ENCODE measurements around the gene AUTS2.

DNA sequence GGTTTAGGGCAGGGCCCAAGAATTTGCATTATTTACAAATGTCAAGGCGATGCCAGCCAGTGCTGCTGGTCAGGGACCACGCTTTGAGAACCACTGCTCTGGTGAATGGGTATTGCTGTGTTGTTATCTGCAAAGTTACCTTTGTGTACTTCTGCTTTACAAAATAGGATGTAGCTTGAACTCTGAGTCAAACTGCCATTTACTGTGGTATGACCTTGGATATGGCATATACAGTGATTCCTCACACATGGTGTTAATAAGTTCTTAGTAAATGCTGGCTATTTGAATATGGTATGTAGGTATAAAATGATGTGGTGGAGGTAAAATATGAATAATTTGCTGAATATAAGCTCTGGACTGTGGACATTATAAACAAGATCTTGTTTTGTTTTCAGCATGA lies 148.9 kb downstream of the AUTS2 start:
- TF ChIP-seq, protein P1, sequence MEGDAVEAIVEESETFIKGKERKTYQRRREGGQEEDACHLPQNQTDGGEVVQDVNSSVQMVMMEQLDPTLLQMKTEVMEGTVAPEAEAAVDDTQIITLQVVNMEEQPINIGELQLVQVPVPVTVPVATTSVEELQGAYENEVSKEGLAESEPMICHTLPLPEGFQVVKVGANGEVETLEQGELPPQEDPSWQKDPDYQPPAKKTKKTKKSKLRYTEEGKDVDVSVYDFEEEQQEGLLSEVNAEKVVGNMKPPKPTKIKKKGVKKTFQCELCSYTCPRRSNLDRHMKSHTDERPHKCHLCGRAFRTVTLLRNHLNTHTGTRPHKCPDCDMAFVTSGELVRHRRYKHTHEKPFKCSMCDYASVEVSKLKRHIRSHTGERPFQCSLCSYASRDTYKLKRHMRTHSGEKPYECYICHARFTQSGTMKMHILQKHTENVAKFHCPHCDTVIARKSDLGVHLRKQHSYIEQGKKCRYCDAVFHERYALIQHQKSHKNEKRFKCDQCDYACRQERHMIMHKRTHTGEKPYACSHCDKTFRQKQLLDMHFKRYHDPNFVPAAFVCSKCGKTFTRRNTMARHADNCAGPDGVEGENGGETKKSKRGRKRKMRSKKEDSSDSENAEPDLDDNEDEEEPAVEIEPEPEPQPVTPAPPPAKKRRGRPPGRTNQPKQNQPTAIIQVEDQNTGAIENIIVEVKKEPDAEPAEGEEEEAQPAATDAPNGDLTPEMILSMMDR (conservative IDR thresholded peaks at IDR 0.05; ENCODE audit: low read depth, low read length), result no peak
- TF ChIP-seq EZH2 (IDR thresholded peaks at IDR 0.05; ENCODE audit: borderline replicate concordance, low read depth, low read length, poor library complexity, severe bottlenecking), result no peak

Measured in A673 (cell line).